Glomerular visceral epithelial cell (primary cell): ENCODE results near the gene MBP.

Experiments used
- DNase-seq: peaks from one replicate; pipeline ENCODE4 v3.0.0-alpha.2; 2016; ENCODE audit errors: extremely low spot score

The MBP gene

GRCh38 chr18:77082316-77082955 is 50.1 kb downstream of the MBP start:
- no peak for DNase-seq

DNA sequence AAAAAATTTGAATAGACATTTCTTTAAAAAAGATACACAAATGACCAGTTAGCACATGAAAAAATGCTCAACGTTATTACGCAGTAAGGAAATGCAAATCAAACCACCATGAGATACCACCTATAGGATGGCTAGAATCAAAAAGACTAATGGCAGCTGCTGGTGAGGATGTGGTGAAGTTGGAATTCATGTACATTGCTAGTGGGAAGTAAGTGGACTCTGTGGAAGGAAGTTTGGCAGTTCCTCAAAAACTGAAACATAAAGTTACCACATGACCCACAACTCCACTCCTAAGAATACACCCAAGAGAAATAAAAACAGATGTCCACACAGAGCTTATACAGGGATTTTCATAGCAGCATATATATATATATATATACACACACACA is 51.2 kb downstream of the MBP start:
- DNase-seq: peak; percentile 50

- DNase-seq: no peak
Measured at GRCh38 chr18:77079954-77080682, 52.5 kb downstream of the MBP start.

- DNase-seq: no peak
Measured at GRCh38 chr18:77079088-77079487, 53.5 kb downstream of the MBP start.

DNA sequence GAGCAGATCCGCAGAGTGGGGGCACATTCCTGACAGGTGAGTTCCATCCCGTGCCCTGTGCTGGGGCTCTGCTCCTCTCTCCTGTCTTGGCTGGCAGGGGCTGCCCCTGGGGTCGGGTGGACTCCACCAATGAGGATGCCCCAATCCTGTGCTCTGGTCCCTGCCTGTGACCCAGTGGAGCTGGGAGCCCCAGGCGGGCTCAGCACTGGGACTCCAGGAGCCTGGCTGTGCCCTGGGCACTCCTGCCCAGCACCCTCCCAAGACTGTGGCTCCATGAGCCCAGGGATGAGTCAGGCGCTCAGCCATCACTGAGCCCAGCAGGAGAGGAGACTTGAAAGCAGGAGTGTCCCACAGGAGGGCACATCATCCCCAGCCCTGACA is 53.9 kb downstream of the MBP start:
- DNase-seq: peak; percentile 40

DNA sequence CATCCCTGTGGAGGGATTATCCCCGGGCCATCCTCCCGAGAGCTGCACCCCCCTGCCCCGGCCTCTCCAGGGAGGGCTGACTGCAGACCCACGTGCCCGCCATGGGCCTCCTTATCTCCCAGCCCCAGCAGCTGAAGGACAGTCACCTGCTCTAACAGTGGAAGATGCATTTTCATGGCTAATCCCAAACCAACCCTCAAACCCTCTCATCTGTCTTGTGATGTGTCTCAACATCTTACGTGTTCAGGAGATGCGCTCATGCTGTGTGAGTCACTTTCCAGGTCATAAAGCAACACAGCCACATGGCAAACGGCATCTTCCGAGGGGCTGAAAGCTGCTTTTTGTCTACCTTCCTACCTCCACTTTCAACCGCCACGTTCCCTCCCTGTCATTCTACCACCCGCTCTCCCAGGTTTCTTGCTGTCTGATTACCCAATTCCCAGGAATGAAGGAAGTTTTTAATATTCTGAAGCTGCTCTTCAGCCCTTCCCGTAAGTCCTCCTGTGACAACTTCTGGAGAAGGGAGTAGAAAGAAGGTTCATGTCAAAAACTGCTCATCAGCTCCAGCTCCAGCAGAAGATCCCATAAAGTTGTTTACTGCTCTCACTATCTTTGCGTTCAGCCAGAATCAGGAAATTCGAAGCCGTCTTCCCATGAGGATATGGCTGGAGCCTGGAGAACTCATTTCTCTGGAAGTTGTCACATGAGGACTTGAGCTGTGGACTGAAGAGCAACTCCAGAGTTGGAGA is 54.5 kb downstream of the MBP start:
- DNase-seq: peak; percentile 79

GRCh38 chr18:77077401-77077800 is 55.2 kb downstream of the MBP start:
- DNase-seq: no peak

DNA sequence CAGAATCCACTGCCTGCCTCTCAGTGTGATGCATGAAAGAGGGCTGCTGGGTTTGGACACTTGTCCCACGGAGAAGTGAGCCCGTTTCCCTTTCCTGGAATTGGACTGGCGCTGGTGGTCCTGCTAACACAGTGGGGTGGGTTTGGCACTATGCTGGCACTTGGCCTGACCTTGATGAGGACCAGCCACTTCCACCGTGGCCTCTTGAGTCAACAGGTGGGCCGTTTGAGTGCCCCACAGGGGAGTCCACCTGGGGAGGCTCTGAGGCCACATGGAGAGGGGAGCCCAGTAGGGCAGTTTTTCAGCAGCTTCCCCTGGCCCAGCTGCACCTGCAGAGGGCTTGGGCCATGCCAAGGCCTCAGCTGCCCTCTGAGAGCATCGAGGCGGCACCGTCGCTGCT is 56.5 kb downstream of the MBP start:
- DNase-seq: no peak

DNA sequence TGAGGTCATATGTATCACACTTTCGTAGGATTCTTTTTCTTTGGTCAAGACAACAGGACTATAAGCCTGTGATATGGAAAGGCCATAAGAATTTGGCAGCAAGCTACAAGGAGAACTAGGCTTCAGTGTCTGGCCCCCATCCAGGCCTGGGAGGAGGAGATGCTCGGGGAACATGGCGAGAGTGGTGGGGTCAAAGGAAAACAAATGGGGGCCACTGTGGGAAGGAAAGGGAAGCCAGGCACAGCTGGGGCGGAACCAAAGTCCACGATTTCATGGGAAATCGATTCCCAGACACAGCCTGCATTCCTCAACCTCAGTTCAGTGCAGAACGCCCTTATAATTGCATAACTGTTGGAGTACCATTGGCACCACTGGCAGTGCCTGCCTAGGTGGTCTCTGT is 58.2 kb downstream of the MBP start:
- no peak for DNase-seq

GRCh38 chr18:77073336-77074093 is 59.1 kb downstream of the MBP start:
- DNase-seq: no peak

DNA sequence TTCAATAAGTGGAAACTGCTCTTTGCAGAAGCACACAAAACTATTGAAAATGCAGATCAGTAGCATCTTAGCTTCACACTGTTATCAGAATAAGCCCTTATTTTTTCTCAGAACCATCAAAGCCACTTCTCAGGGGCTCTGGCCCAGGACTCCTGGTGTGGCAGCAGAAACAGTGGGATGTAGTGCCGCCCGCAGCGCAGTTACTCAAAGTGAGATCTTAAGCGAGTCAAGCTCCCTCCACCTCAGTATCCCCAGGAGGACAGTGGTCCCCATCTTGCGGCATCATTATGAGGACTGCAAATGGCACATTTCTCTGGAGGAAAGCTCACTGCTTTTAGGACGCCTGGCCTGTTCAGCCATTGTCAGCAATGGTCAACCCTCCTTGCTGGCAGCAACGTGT is 60.0 kb downstream of the MBP start:
- no peak for DNase-seq

DNA sequence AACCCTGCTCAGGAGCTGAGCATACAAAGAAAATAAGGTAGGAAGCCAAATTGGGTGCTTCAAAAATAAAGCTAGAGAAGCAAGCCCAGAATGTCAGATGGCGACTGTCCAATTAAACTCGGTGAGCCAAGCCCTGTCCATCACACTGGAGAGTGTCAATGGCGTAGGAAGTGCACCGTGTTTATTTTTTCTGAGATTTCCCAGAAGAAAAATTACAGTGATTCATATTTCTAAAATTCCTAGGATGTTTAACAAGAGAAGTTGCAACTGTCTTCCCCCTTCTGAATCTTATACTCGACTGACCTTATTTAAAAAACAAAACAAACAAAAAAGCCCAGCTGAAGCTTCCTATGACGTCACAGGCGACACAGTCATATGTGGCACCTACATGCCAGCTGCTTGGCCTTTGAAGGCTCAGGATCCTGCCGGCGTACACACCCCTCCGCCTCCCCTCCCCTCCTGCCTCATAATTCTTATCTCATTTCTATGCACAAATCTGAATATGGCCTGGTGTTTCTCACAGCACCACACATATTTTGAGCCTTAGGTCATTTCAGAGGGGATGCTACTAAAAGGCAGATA is 60.8 kb downstream of the MBP start:
- peak; percentile 76 for DNase-seq

DNA sequence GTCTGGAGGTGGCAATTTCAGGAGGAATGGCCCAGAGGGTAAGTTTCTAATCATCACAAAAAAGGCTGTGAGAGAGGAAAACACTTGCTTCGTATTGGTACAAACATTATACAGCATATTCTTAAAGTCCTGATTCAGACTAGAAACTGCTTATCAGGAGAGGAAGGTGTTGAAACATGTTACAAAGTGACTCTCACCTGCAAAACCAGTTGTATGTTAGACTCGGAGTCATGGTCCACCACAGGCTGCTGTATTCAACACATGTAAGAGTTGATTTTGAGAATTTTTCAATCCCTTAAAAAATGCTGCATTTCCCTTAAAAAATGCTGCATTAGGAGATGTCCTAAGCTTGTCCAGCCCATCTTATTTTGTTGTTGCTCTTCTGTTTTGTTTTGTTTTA is 61.5 kb downstream of the MBP start:
- no peak for DNase-seq

DNA sequence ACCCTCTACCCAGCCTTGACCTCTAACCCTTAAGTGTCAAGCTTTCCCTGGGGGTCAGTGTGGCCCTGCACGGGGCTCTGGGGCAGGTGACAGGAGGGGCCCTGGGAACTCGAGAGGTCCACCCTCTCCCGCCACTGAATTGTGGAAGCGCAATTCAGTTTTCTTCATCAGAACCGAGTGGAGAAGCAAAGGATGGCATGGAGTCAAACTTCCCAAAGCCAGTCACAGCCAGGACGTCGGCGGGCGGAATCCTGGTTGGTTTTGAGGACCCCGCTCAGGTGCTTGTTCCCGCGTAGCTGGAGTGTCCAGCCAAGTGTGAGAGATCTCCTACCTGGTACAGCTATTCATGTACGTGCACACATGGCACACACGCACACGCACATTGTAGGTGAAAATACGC is 62.0 kb downstream of the MBP start:
- no peak for DNase-seq

DNA sequence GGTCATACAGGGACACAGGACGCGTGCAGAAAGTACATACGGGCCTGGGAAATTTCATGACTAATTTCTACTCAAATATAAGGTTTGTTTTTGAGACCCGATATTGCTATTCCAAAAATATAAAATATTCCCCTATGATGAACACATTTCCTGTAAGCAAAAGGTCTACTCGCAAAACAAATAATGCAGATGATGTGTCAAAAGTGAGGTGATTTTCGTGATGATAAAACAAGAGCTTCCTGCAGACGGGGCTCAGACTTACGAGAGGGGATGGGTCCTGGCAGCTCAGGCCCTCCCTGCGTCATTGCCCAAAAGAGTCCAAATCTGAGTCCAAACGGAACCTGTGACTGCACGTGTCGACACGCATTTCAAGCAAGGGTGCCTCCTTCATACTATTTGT is 62.7 kb downstream of the MBP start:
- DNase-seq: no peak

- no peak for DNase-seq
Measured at GRCh38 chr18:77069482-77069881, 63.1 kb downstream of the MBP start.

GRCh38 chr18:77068321-77069312 is 64.0 kb downstream of the MBP start:
- no peak for DNase-seq

- peak; percentile 83 for DNase-seq
Measured at GRCh38 chr18:77067291-77068061, 65.1 kb downstream of the MBP start.

GRCh38 chr18:77066689-77067088 is 65.9 kb downstream of the MBP start:
- DNase-seq: no peak

- DNase-seq: no peak
Measured at GRCh38 chr18:77066101-77066500, 66.5 kb downstream of the MBP start.
